ENCODE measurements around the gene RHOA.

The RHOA gene

DNA sequence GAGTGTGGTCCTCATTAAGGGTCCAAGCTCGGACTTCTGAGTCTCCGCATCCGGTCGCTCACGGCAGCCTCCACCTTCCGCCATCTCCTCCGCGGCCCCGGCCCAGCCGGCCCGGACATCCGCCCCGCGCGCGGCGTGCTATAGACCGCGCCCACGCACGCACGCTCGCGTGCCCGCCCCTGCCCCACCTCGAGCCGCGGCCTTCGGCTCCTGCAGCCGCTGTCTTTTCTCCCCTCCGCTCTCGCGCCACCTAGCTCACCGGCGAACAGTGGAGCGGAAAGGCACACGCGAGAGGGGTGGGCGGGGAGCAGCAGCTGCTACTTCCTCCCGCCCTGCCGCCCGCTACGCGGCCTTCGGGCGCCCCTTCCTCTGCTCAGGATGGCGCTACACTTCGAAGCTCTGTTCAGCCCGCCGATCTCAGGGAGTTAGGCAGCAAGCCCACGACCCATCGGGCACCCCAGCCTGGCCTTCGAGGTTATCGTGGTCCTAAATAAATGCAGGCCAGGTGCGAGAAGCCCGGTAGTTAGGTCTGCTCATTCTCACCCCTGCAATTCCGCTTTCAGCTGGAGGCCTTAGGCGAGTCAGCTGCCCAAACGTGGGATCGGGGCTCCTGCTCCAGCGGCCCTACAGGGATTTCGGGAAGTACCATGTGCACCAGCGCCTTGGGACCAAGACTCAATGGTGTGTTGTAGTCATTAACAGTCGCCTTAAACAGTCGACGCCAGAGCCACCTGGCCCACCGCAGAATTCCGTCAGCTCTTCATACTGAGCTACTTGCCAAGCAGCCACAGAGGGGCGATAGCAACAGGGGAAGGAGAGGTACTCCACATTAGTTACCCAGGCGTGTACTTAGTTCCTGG is 71.6 kb downstream of the RHOA start, which contains the start of gene USP4:
Gene USP4 (minus strand): TSS at position 113 of the 860 bp plus-strand sequence. CDS start 29 bp downstream, at position 84.
- H3K27ac ChIP-seq (replicated peaks): peak within 1 kb of the TSS; percentile 99
- peak; percentile 84 for TF ChIP-seq POLR2AphosphoS5 (IDR thresholded peaks at IDR 0.05; ENCODE audit: low read depth)
- TF ChIP-seq GABPA (IDR thresholded peaks at IDR 0.05; ENCODE audit: low read depth): peak; percentile 41; the same call in 1 of the 2 replicates
- peak; percentile 71 for TF ChIP-seq CTCF (IDR thresholded peaks at IDR 0.05; ENCODE audit: insufficient read depth, low read length)
- TF ChIP-seq SPI1 (IDR thresholded peaks at IDR 0.05; ENCODE audit: borderline replicate concordance, low read depth): peak; percentile 63; the same call in 1 of the 2 replicates
- TF ChIP-seq, protein P1, sequence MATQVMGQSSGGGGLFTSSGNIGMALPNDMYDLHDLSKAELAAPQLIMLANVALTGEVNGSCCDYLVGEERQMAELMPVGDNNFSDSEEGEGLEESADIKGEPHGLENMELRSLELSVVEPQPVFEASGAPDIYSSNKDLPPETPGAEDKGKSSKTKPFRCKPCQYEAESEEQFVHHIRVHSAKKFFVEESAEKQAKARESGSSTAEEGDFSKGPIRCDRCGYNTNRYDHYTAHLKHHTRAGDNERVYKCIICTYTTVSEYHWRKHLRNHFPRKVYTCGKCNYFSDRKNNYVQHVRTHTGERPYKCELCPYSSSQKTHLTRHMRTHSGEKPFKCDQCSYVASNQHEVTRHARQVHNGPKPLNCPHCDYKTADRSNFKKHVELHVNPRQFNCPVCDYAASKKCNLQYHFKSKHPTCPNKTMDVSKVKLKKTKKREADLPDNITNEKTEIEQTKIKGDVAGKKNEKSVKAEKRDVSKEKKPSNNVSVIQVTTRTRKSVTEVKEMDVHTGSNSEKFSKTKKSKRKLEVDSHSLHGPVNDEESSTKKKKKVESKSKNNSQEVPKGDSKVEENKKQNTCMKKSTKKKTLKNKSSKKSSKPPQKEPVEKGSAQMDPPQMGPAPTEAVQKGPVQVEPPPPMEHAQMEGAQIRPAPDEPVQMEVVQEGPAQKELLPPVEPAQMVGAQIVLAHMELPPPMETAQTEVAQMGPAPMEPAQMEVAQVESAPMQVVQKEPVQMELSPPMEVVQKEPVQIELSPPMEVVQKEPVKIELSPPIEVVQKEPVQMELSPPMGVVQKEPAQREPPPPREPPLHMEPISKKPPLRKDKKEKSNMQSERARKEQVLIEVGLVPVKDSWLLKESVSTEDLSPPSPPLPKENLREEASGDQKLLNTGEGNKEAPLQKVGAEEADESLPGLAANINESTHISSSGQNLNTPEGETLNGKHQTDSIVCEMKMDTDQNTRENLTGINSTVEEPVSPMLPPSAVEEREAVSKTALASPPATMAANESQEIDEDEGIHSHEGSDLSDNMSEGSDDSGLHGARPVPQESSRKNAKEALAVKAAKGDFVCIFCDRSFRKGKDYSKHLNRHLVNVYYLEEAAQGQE (IDR thresholded peaks at IDR 0.05; ENCODE audit: insufficient replicate concordance, low read depth): peak; percentile 51
- peak; percentile 97 for DNase-seq (ENCODE audit: low read depth in 1 of 2, low spot score in 1 of 2)
- no peaks in the 10 kb centered on the region for H3K27me3 ChIP-seq (ENCODE audit: insufficient read depth, poor library complexity, severe bottlenecking)
- H3K4me3 ChIP-seq (replicated peaks; ENCODE audit: insufficient read depth, low read length): peak within 1 kb of the TSS; percentile 89

GRCh38 chr3:49339581-49339940 is 72.2 kb downstream of the RHOA start:
- H3K27ac ChIP-seq (replicated peaks): peak overlapping the region; percentile 99
- peak overlapping the region; percentile 89 for H3K4me3 ChIP-seq (replicated peaks; ENCODE audit: insufficient read depth, low read length)
- TF ChIP-seq, protein P1 (IDR thresholded peaks at IDR 0.05; ENCODE audit: insufficient replicate concordance, low read depth): no peak
- TF ChIP-seq SPI1 (IDR thresholded peaks at IDR 0.05; ENCODE audit: borderline replicate concordance, low read depth): no peak
- TF ChIP-seq GABPA (IDR thresholded peaks at IDR 0.05; ENCODE audit: low read depth): no peak
- no peak for TF ChIP-seq CTCF (IDR thresholded peaks at IDR 0.05; ENCODE audit: insufficient read depth, low read length)
- TF ChIP-seq POLR2AphosphoS5 (IDR thresholded peaks at IDR 0.05; ENCODE audit: low read depth): no peak
- H3K27me3 ChIP-seq (ENCODE audit: insufficient read depth, poor library complexity, severe bottlenecking): no peaks in the 10 kb centered on the region
- DNase-seq (ENCODE audit: low read depth in 1 of 2, low spot score in 1 of 2): no peak

GRCh38 chr3:49333916-49334633 is 77.7 kb downstream of the RHOA start:
- no peak for DNase-seq (ENCODE audit: low read depth in 1 of 2, low spot score in 1 of 2)
- peak overlapping the region; percentile 81 for H3K27ac ChIP-seq (replicated peaks)
- TF ChIP-seq POLR2AphosphoS5 (IDR thresholded peaks at IDR 0.05; ENCODE audit: low read depth): no peak
- no peak for TF ChIP-seq GABPA (IDR thresholded peaks at IDR 0.05; ENCODE audit: low read depth)
- TF ChIP-seq, protein P1 (IDR thresholded peaks at IDR 0.05; ENCODE audit: insufficient replicate concordance, low read depth): no peak
- no peak for TF ChIP-seq SPI1 (IDR thresholded peaks at IDR 0.05; ENCODE audit: borderline replicate concordance, low read depth)
- no peak for TF ChIP-seq CTCF (IDR thresholded peaks at IDR 0.05; ENCODE audit: insufficient read depth, low read length)

More at GRCh38 chr3:49333916-49334633, 77.7 kb downstream of the RHOA start:
- no peak overlapping the region for H3K4me3 ChIP-seq (replicated peaks; ENCODE audit: insufficient read depth, low read length)
- H3K27me3 ChIP-seq (ENCODE audit: insufficient read depth, poor library complexity, severe bottlenecking): no peaks in the 10 kb centered on the region
